IPS DF 6.9 (cell line): ENCODE data around the gene HMGXB4.

Source experiments
- DNase-seq: peaks from one replicate; pipeline ENCODE4 v3.0.0-alpha.2; 2013; ENCODE audit warnings: low read depth, low spot score
- H3K27ac ChIP-seq: one replicate; pipeline ENCODE4 v1.5.1; 2013; ENCODE audit warnings: low read length, control low read depth
- H3K27me3 ChIP-seq: 2 replicates; pipeline ENCODE4 v1.6.1; 2013; ENCODE audit warnings: mild to moderate bottlenecking, low read length; ENCODE audit not compliant: control insufficient read depth, insufficient read depth
- H3K36me3 ChIP-seq: 2 replicates; pipeline ENCODE4 v1.6.1; 2013; ENCODE audit warnings: low read length; ENCODE audit not compliant: control insufficient read depth, insufficient read depth
- H3K4me1 ChIP-seq: 2 replicates; pipeline ENCODE4 v1.6.1; 2013; ENCODE audit warnings: low read length; ENCODE audit not compliant: control insufficient read depth, insufficient read depth
- H3K4me3 ChIP-seq: 2 replicates; pipeline ENCODE4 v1.5.1; 2013; ENCODE audit warnings: mild to moderate bottlenecking, low read length
- H3K9me3 ChIP-seq: 2 replicates; pipeline ENCODE4 v1.6.1; 2013; ENCODE audit warnings: low read length, inconsistent platforms; ENCODE audit not compliant: control insufficient read depth, insufficient read depth
- WGBS: extraction: QIAGEN DNeasy Blood & Tissue Kit; methylation state at CpG from one replicate; pipeline ENCODE4 v1.1.7; 2013; ENCODE audit warnings: mixed read lengths, missing lambda C conversion rate; ENCODE audit not compliant: insufficient read length, insufficient coverage; 5-methylcytosine and 5-hydroxymethylcytosine counted together

Gene HMGXB4

GRCh38 chr22:35316751-35317150, 59.5 kb downstream of the HMGXB4 start:
- H3K27ac ChIP-seq = no peak overlapping the region
- H3K27me3 ChIP-seq = no peaks in the 10 kb centered on the region
- WGBS = no CpG with 5 or more reads among the region's 7 CpGs
- no peaks in the 10 kb centered on the region for H3K36me3 ChIP-seq
- no peaks in the 10 kb centered on the region for H3K4me1 ChIP-seq
- no peak overlapping the region for H3K4me3 ChIP-seq
- DNase-seq = no peak
- no peaks in the 10 kb centered on the region for H3K9me3 ChIP-seq

GRCh38 chr22:35317680-35318290, 60.5 kb downstream of the HMGXB4 start:
- WGBS = no CpG with 5 or more reads among the region's 12 CpGs
- H3K36me3 ChIP-seq = no peaks in the 10 kb centered on the region

DNA sequence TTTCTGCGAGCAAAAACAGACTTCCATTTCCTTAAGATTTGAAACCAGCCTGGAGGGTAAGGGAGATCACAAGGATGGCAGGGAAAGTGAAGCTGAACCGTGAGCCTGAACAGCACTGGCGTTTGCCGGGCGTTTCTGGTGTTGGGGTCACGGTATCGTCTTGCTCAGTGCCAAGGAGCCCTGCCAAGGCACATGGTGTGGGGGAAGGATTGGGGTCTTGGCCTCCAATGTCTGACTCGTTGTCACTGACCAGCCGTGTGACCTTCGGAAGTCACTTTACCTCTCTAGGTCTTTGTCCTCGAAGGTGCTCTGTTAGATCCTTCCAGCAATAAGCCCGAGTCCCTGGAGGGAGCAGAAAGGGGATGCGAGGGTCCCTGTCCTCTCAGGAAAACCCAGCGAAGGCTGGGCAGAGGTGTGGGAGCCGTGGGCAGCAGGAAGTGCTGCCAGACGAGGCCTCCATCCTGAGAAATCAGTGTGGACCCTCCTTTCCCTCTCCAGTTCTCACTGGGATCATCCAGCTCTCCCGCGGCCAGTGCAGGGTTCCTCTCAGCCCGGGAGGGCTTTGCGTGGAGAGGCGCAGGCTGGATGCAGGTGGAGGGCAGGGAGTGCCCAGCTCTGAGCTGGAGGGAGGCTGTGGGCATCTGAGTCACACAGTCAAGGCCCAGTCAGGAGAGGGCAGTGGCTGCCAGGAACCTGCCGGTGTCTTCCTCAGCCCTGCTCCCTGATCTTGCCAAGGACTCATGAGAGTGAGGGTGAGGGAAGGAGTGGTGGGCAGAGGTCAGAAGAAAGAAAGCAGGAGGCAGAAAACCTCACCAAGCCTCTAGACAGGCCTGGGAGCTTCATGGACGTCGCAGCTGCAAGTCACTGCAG, 61.3 kb downstream of the HMGXB4 start:
- Histone ChIP-seq H3K4me1 (no peaks in the 10 kb centered on the region), H3K36me3 (no peaks in the 10 kb centered on the region; the same call in 1 of the 2 replicates), H3K27me3 (no peaks in the 10 kb centered on the region), H3K27ac (no peak overlapping the region), H3K9me3 (no peaks in the 10 kb centered on the region), H3K4me3 (no peak overlapping the region)
- no peak for DNase-seq
- WGBS = no CpG with 5 or more reads among the region's 24 CpGs

More at GRCh38 chr22:35317680-35318290, 60.5 kb downstream of the HMGXB4 start:
- DNase-seq = no peak
- no peaks in the 10 kb centered on the region for H3K27me3 ChIP-seq
- no peak overlapping the region for H3K4me3 ChIP-seq
- no peak overlapping the region for H3K27ac ChIP-seq
- no peaks in the 10 kb centered on the region for H3K9me3 ChIP-seq
- no peaks in the 10 kb centered on the region for H3K4me1 ChIP-seq

GRCh38 chr22:35319244-35319985, 62.1 kb downstream of the HMGXB4 start:
- Histone ChIP-seq H3K27ac (no peak overlapping the region), H3K9me3 (no peaks in the 10 kb centered on the region), H3K4me3 (no peak overlapping the region; the same call in 1 of the 2 replicates), H3K27me3 (no peaks in the 10 kb centered on the region), H3K4me1 (no peaks in the 10 kb centered on the region), H3K36me3 (no peaks in the 10 kb centered on the region; the same call in none of the 2 replicates)
- DNase-seq = no peak
- WGBS = no CpG with 5 or more reads among the region's 18 CpGs

DNA sequence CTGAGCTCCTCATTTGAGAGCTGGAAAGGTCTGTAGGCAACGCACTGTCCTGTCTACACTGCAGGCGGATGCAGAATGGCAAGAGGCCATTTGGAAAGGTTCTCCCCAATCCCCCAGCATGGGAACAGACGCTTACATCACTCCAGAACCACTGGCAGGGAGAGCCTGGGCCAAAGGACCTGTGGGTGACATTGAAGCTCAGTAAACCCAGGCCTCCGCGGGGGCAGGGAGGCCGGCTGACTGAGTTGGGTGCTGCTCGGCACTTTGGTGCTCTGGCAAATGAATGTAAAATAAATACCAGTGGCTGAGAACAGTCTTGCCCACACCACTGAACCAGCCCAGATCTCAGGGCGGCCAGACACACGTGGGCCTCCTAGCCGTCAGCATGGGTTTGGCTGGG, 64.8 kb downstream of the HMGXB4 start:
- H3K4me1 ChIP-seq = no peaks in the 10 kb centered on the region
- no peak overlapping the region for H3K4me3 ChIP-seq
- H3K9me3 ChIP-seq = no peaks in the 10 kb centered on the region
- H3K27ac ChIP-seq = no peak overlapping the region
- DNase-seq = no peak
- WGBS = no CpG with 5 or more reads among the region's 10 CpGs
- peaks cover 2% of the 10 kb centered on the region for H3K36me3 ChIP-seq
- H3K27me3 ChIP-seq = no peaks in the 10 kb centered on the region

GRCh38 chr22:35322893-35323292, 65.6 kb downstream of the HMGXB4 start:
- H3K9me3 ChIP-seq = no peaks in the 10 kb centered on the region
- H3K4me3 ChIP-seq = no peak overlapping the region
- H3K36me3 ChIP-seq = peaks cover 2% of the 10 kb centered on the region
- H3K27ac ChIP-seq = no peak overlapping the region
- H3K27me3 ChIP-seq = no peaks in the 10 kb centered on the region
- no CpG with 5 or more reads among the region's 15 CpGs for WGBS
- DNase-seq = no peak
- H3K4me1 ChIP-seq = no peaks in the 10 kb centered on the region

DNA sequence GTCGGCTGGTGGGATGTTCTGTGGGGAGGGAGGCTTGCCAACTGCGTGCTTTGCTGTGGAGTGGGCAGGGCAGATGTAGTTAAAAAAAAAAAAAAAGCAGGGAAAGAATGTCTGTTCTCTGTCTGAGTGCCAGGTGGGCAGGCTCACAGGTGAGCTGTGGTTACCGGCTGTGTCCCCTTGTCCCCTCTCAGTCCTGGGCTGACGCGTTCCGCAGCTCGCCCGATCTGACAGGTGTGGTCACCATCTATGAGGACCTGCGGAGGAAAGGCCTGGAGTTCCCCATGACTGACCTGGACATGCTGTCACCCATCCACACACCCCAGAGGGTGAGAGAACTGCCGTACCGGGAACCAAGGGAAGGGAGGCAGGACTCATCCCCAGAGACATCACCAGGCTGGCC, 66.0 kb downstream of the HMGXB4 start:
- no peak overlapping the region for H3K4me3 ChIP-seq
- no CpG with 5 or more reads among the region's 11 CpGs for WGBS
- H3K27me3 ChIP-seq = no peaks in the 10 kb centered on the region
- peaks cover 5% of the 10 kb centered on the region for H3K36me3 ChIP-seq
- DNase-seq = no peak
- no peak overlapping the region for H3K27ac ChIP-seq
- H3K9me3 ChIP-seq = no peaks in the 10 kb centered on the region
- no peaks in the 10 kb centered on the region for H3K4me1 ChIP-seq

DNA sequence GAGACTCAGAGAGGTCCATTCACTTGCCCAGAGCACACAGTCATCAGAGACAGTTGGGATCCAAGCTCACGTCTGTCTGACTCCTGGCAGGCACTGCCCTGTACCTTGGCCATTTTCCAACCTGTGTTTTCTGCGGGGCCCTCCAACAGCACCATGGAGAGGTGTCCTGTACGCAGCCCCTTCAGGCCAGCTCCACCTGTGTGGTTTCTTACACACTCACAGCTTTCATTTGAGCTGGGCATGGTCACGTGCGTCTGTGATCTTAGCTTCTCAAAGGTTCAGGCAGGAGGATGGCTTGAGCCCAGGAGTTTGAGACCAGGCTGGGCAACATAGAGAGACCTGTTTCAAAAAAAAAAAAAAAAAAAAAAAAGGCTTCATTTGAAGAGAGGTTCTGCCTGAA, 66.8 kb downstream of the HMGXB4 start:
- WGBS = no CpG with 5 or more reads among the region's 5 CpGs
- no peaks in the 10 kb centered on the region for H3K4me1 ChIP-seq
- no peak overlapping the region for H3K27ac ChIP-seq
- peaks cover 5% of the 10 kb centered on the region for H3K36me3 ChIP-seq
- H3K4me3 ChIP-seq = no peak overlapping the region
- H3K9me3 ChIP-seq = no peaks in the 10 kb centered on the region
- no peak for DNase-seq
- H3K27me3 ChIP-seq = no peaks in the 10 kb centered on the region

DNA sequence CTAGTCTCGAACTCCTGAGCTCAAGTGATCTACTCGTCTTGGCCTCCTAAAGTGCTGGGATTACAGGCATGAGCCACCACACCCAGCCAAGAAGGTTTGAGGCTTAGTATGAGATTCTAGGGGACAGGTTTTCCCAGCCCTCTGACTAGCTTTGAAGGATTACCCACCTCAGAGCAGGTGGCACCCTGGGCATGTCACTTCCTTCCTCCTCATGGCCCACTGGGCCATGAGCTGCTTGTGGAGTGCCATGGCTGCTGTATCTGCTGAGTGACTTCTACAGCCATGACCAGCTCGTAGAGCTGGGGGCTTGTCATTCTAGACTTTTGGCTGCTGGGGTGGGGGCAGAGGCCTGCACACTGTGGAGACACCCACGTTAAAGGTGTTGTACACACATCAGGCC, 67.5 kb downstream of the HMGXB4 start:
- Histone ChIP-seq H3K4me3 (no peak overlapping the region), H3K36me3 (peaks cover 5% of the 10 kb centered on the region), H3K27ac (no peak overlapping the region), H3K27me3 (no peaks in the 10 kb centered on the region), H3K4me1 (no peaks in the 10 kb centered on the region), H3K9me3 (no peaks in the 10 kb centered on the region)
- DNase-seq = no peak
- no CpG with 5 or more reads among the region's 4 CpGs for WGBS

DNA sequence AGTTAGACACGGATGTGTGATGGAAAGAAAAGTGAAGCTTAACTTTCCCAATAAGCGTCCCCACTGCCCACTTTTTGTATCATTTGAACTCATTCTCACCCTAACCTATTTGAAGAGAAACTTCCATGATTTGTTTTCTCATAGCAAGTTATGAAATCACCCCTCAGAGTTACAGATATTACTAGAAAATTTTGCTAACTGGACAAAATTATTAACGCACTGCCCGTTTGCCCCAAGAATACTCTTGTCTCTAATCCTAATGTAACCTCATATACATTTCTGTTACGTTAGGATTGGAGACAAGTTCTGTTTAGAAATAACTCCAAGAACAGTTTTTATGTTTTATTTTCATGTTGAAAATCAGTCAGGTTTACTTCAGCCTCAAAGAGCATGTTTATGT, 67.9 kb downstream of the HMGXB4 start:
- Histone ChIP-seq H3K27me3 (no peaks in the 10 kb centered on the region), H3K27ac (no peak overlapping the region), H3K9me3 (no peaks in the 10 kb centered on the region), H3K36me3 (peaks cover 6% of the 10 kb centered on the region), H3K4me3 (no peak overlapping the region), H3K4me1 (no peaks in the 10 kb centered on the region)
- WGBS = no CpG with 5 or more reads among the region's 5 CpGs
- DNase-seq = no peak
